K562 (cell line): Measurements from ENCODE around the gene TTC33. TPM values are rescaled to one million over a fixed set of nuclear protein-coding genes. Genes with fewer than 3 reads are reported as not detected.

Experiments used
- ATAC-seq: fragments of 200-7000 bp; cut with Tn5 transposase; 3 replicates; pipeline ENCODE4 v1.9.1; 2020; ENCODE audit warnings: moderate library complexity
- BruUV-seq: library from RNA; stranded (reverse); fragments of 400-500 nt; replicated peaks from 2 replicates; lab custom pipeline; 2021; lab: Mats Ljungman, UMichigan
- CTCF ChIA-PET: fragments of 300-600 bp; formaldehyde crosslinking; extraction: SDS; loops from one replicate; lab custom pipeline; 2021; ENCODE audit warnings: low intra/inter-chr PET ratio; lab: Yijun Ruan, JAX
- POLR2A ChIA-PET: fragments of 300-600, 350-650 bp; sonication (Branson Sonifier 250); formaldehyde crosslinking; extraction: SDS; loops from one replicate; lab custom pipeline; 2021; ENCODE audit warnings: antibody characterized with exemption, inconsistent platforms; lab: Yijun Ruan, JAX
- DNase-seq, 4 experiments: peaks; one replicate each; pipeline versions ENCODE4 v3.0.0 to v3.0.0-alpha.2; 2011 to 2018; ENCODE audit warnings: low spot score in 3 of 4, mixed read lengths in 3 of 4; ENCODE audit errors: extremely low read depth in 1 of 4
- FAIRE-seq: peaks from 2 replicates; lab custom pipeline; 2011; peaks lifted over from hg19 to GRCh38; lab: Jason Lieb, UNC
- H2AFZ ChIP-seq: 2 replicates; pipeline ENCODE4 v1.6.0; 2011; ENCODE audit warnings: low read depth, low read length, control low read depth, inconsistent platforms
- H3K27ac ChIP-seq: fragments of 200-600 bp; 3 replicates; pipeline ENCODE4 v1.8.0; 2011; ENCODE audit warnings: low read depth, mild to moderate bottlenecking, control low read depth, inconsistent platforms, low read length, moderate library complexity, mixed read lengths; ENCODE audit errors: extremely low read depth
- H3K27me3 ChIP-seq, 2 experiments: fragments of 300-600 bp in 1 of 2; 2 replicates in 1 of 2; 3 replicates in 1 of 2; pipeline versions ENCODE4 v1.6.0 to v1.8.0; 2011; ENCODE audit warnings: inconsistent platforms in 2 of 2, low read length in 2 of 2, mild to moderate bottlenecking in 1 of 2, mixed read lengths in 1 of 2, moderate library complexity in 1 of 2; ENCODE audit not compliant: control insufficient read depth in 2 of 2, insufficient read depth in 2 of 2
- H3K36me3 ChIP-seq: fragments of 300-600 bp; 3 replicates; pipeline ENCODE4 v1.8.0; 2011; ENCODE audit warnings: mild to moderate bottlenecking, low read length, inconsistent platforms; ENCODE audit not compliant: control insufficient read depth, insufficient read depth
- H3K4me1 ChIP-seq, 2 experiments: fragments of 200-600 bp in 1 of 2; replicated peaks in 1 of 2; 2 replicates in 1 of 2; 3 replicates in 1 of 2; pipeline versions ENCODE4 v1.5.1 to v1.8.0; 2011; ENCODE audit warnings: inconsistent platforms in 2 of 2, low read length in 2 of 2, mild to moderate bottlenecking in 1 of 2, mixed read lengths in 1 of 2, moderate library complexity in 1 of 2; ENCODE audit not compliant: control insufficient read depth in 2 of 2, insufficient read depth in 2 of 2
- H3K4me2 ChIP-seq: 2 replicates; pipeline ENCODE4 v1.6.1; 2011; ENCODE audit warnings: low read length, control low read depth, inconsistent platforms, mixed read lengths; ENCODE audit not compliant: insufficient read depth
- H3K4me3 ChIP-seq: fragments of 200-600 bp; sonication (generic), shearing (Covaris generic); 2 replicates; pipeline ENCODE4 v1.5.1; 2016; ENCODE audit warnings: control low read depth, inconsistent platforms
- H3K79me2 ChIP-seq: fragments of 200-600 bp; 3 replicates; pipeline ENCODE4 v1.8.0; 2011; ENCODE audit warnings: low read length, inconsistent platforms; ENCODE audit not compliant: control insufficient read depth, insufficient read depth
- H3K9ac ChIP-seq, 2 experiments: 2 replicates each; pipeline versions ENCODE4 v1.6.0 to v1.6.1; 2011; ENCODE audit warnings: low read depth in 2 of 2, low read length in 2 of 2, control low read depth in 1 of 2, inconsistent platforms in 1 of 2, mild to moderate bottlenecking in 1 of 2, mixed read lengths in 1 of 2; ENCODE audit not compliant: insufficient read depth in 1 of 2
- H3K9me1 ChIP-seq: one replicate; pipeline ENCODE4 v1.6.0; 2011; ENCODE audit warnings: inconsistent platforms, mild to moderate bottlenecking, low read length, moderate library complexity; ENCODE audit not compliant: control insufficient read depth, insufficient read depth
- H3K9me3 ChIP-seq: replicated peaks from 2 replicates; pipeline ENCODE4 v1.5.1; 2011; ENCODE audit warnings: low read depth, low read length, inconsistent platforms; ENCODE audit not compliant: control insufficient read depth, insufficient read depth
- H4K20me1 ChIP-seq: replicated peaks from 2 replicates; pipeline ENCODE4 v1.6.1; 2011; ENCODE audit warnings: low read length, inconsistent platforms, mixed read lengths; ENCODE audit not compliant: control insufficient read depth, insufficient read depth
- DDX20 ChIP-seq: fragments of 450-650 bp; IDR thresholded peaks from 2 replicates; pipeline ENCODE4 v1.6.1; 2016; ENCODE audit warnings: missing genetic modification characterization, low read depth, mild to moderate bottlenecking, missing compliant biosample characterization, moderate library complexity
- GABPB2 ChIP-seq: fragments of 250-450 bp; sonication (Bioruptor Pico); conservative IDR thresholded peaks from 2 replicates; pipeline ENCODE4 v1.5.1; 2021; ENCODE audit warnings: mild to moderate bottlenecking
- GTF2A2 ChIP-seq: IDR thresholded peaks from 2 replicates; pipeline ENCODE4 v1.6.1; 2016; ENCODE audit warnings: mild to moderate bottlenecking, missing genetic modification characterization, missing compliant biosample characterization
- KAT7 ChIP-seq: sonication (generic); formaldehyde crosslinking; IDR thresholded peaks from 2 replicates; pipeline ENCODE4 v1.8.0; 2022; ENCODE audit warnings: missing genetic modification reagents, mild to moderate bottlenecking, borderline replicate concordance
- PHTF2 ChIP-seq: fragments of 250-450 bp; sonication (Bioruptor Pico); IDR thresholded peaks from 2 replicates; pipeline ENCODE4 v1.5.0; 2021; ENCODE audit warnings: mild to moderate bottlenecking
- WHSC1 ChIP-seq: IDR thresholded peaks from one replicate; pipeline ENCODE4 v1.6.1; 2012; ENCODE audit warnings: low read length, control low read depth, inconsistent platforms
- YBX1 ChIP-seq: fragments of 450-650 bp; IDR thresholded peaks from 2 replicates; pipeline ENCODE4 v1.7.1; 2016; ENCODE audit warnings: mild to moderate bottlenecking
- ZNF175 ChIP-seq: fragments of 200-800 bp; sonication (Bioruptor generic); IDR thresholded peaks from 2 replicates; pipeline ENCODE4 v1.6.1; 2016; ENCODE audit warnings: low read depth, mild to moderate bottlenecking, missing genetic modification characterization, missing compliant biosample characterization
- ZNF212 ChIP-seq: fragments of 450-650 bp; formaldehyde crosslinking; IDR thresholded peaks from 2 replicates; pipeline ENCODE4 v1.4.0; 2020; ENCODE audit warnings: mild to moderate bottlenecking
- ZNF224 ChIP-seq: sonication (generic); formaldehyde crosslinking; IDR thresholded peaks from 2 replicates; pipeline ENCODE4 v1.8.0; 2022; ENCODE audit warnings: mild to moderate bottlenecking, missing genetic modification reagents
- in situ Hi-C: fragments of 300-500 bp; cut with MboI; formaldehyde crosslinking; loops from 4 replicates; pipeline ENCODE4 v1.15.0; 2018; ENCODE audit warnings: inconsistent platforms, mixed read lengths
- intact Hi-C: fragments of 100-400 bp; cut with micrococcal nuclease; formaldehyde crosslinking; loops from 2 replicates; pipeline ENCODE4 v1.14.2; 2022
- polyA plus RNA-seq, 8 experiments: library from polyadenylated mRNA; depleted of rRNA in 4 of 8; stranded (reverse) in 5 of 8; unstranded in 3 of 8; fragments of >200 nt; fragmentation: Nextera tagmentation in 2 of 8; fragmentation: Illumina TruSeq in 1 of 8; extraction: Ambion mirVana in 2 of 8; extraction: Trizol in 1 of 8; gene quantifications; 2 replicates each; pipeline versions ENCODE4 v1.2.1 to v1.2.3, GENCODE V29; 2011 to 2014; ENCODE audit warnings: inconsistent platforms in 1 of 8, missing spikeins in 1 of 8
- total RNA-seq, 7 experiments: library from RNA; depleted of rRNA in 6 of 7; stranded (reverse); fragments of >200 nt in 6 of 7; fragmentation: Illumina TruSeq in 2 of 7; extraction: Trizol in 2 of 7; gene quantifications; 2 replicates each; pipeline versions ENCODE4 v1.2.1 to v1.2.3, GENCODE V29; 2011 to 2021; ENCODE audit warnings: low replicate concordance in 1 of 7
- TF ChIP-seq, protein P1 (sequence below): fragments of 450-650 bp; IDR thresholded peaks from 2 replicates; pipeline ENCODE4 v1.6.1; 2018; ENCODE audit warnings: mild to moderate bottlenecking, low read depth; ENCODE audit not compliant: partially characterized antibody
- TF ChIP-seq, protein P2 (sequence below): fragments of 250-450 bp; sonication (Bioruptor Pico); IDR thresholded peaks from 2 replicates; pipeline ENCODE4 v1.4.0; 2020; ENCODE audit warnings: mild to moderate bottlenecking, moderate library complexity
- TF ChIP-seq, protein P3 (sequence below): fragments of 250-450 bp; sonication (Bioruptor Pico); IDR thresholded peaks from 2 replicates; pipeline ENCODE4 v1.5.0; 2021

TTC33 gene
- total and polyA plus RNA-seq, 9 of the 15 experiments (the other 6 are each of a cell fraction or from before 2014, with no cell fraction given) = 11.5 to 24.9 (median 21.1) TPM

DNA sequence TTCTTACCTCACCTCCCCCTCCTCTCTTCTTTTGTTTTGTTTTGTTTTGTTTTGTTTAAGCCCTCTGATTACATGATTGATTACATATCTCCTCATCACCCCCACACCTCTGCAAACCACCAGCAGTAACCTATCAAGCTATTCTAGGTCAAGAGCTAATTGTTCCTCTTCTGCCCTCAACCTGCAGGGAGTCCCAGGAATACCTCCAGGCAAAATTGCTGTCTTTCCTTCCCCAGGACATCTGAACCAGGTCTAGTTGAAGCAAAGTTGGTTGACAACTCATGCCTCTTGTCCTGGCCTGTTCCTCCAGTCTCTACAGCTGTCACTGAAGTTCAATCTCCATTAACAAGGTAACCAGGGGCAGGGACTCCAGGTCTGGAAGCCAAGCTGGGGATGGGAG is 156.1 kb downstream of the TTC33 start:
- no peak overlapping the region for H3K27ac ChIP-seq
- no peaks in the 10 kb centered on the region for H3K9me3 ChIP-seq
- no peaks in the 10 kb centered on the region for H3K9me1 ChIP-seq
- no peak for TF ChIP-seq DDX20 (tag)
- TF ChIP-seq, protein P1, sequence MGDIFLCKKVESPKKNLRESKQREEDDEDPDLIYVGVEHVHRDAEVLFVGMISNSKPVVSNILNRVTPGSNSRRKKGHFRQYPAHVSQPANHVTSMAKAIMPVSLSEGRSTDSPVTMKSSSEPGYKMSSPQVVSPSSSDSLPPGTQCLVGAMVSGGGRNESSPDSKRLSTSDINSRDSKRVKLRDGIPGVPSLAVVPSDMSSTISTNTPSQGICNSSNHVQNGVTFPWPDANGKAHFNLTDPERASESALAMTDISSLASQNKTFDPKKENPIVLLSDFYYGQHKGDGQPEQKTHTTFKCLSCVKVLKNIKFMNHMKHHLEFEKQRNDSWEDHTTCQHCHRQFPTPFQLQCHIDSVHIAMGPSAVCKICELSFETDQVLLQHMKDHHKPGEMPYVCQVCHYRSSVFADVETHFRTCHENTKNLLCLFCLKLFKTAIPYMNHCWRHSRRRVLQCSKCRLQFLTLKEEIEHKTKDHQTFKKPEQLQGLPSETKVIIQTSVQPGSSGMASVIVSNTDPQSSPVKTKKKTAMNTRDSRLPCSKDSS = no peak
- no peak for TF ChIP-seq PHTF2
- TF ChIP-seq GTF2A2 (tag) = no peak
- TF ChIP-seq ZNF175 = no peak
- TF ChIP-seq, protein P2, sequence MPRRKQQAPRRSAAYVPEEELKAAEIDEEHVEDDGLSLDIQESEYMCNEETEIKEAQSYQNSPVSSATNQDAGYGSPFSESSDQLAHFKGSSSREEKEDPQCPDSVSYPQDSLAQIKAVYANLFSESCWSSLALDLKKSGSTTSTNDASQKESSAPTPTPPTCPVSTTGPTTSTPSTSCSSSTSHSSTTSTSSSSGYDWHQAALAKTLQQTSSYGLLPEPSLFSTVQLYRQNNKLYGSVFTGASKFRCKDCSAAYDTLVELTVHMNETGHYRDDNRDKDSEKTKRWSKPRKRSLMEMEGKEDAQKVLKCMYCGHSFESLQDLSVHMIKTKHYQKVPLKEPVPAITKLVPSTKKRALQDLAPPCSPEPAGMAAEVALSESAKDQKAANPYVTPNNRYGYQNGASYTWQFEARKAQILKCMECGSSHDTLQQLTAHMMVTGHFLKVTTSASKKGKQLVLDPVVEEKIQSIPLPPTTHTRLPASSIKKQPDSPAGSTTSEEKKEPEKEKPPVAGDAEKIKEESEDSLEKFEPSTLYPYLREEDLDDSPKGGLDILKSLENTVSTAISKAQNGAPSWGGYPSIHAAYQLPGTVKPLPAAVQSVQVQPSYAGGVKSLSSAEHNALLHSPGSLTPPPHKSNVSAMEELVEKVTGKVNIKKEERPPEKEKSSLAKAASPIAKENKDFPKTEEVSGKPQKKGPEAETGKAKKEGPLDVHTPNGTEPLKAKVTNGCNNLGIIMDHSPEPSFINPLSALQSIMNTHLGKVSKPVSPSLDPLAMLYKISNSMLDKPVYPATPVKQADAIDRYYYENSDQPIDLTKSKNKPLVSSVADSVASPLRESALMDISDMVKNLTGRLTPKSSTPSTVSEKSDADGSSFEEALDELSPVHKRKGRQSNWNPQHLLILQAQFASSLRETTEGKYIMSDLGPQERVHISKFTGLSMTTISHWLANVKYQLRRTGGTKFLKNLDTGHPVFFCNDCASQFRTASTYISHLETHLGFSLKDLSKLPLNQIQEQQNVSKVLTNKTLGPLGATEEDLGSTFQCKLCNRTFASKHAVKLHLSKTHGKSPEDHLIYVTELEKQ (CRISPR knock-in tag) = no peak
- no peak for TF ChIP-seq KAT7 (CRISPR knock-in tag)
- no peak for TF ChIP-seq YBX1
- no peak for TF ChIP-seq WHSC1
- no peak for TF ChIP-seq ZNF224 (CRISPR knock-in tag)
- TF ChIP-seq GABPB2 = no peak
- TF ChIP-seq ZNF212 (CRISPR knock-in tag) = no peak
- TF ChIP-seq, protein P3, sequence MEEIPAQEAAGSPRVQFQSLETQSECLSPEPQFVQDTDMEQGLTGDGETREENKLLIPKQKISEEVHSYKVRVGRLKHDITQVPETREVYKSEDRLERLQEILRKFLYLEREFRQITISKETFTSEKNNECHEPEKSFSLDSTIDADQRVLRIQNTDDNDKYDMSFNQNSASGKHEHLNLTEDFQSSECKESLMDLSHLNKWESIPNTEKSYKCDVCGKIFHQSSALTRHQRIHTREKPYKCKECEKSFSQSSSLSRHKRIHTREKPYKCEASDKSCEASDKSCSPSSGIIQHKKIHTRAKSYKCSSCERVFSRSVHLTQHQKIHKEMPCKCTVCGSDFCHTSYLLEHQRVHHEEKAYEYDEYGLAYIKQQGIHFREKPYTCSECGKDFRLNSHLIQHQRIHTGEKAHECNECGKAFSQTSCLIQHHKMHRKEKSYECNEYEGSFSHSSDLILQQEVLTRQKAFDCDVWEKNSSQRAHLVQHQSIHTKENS (CRISPR knock-in tag) = no peak
- H4K20me1 ChIP-seq = no peaks in the 10 kb centered on the region
- intact Hi-C loops (no loop called here), in situ Hi-C loops (no loop called here)
- BruUV-seq = no TSS peak
- H3K4me3 ChIP-seq = no peak overlapping the region
- H2AFZ ChIP-seq = no peak overlapping the region
- DNase-seq (no peak), FAIRE-seq (no peak), ATAC-seq (no peak)
- H3K36me3 ChIP-seq = no peaks in the 10 kb centered on the region
- no peaks in the 10 kb centered on the region for H3K4me1 ChIP-seq
- ChIA-PET CTCF (no interaction called here), POLR2A (interaction anchor here (0.6 to 0.9 kb wide), 2 partner anchors 11 to 17 kb away, joined by 3 read pairs; no protein-coding TSS in a partner anchor)
- H3K9ac ChIP-seq = no peak overlapping the region
- H3K79me2 ChIP-seq = no peaks in the 10 kb centered on the region
- H3K4me2 ChIP-seq = no peak overlapping the region
- H3K27me3 ChIP-seq = no peaks in the 10 kb centered on the region
